HepG2 (cell line): ENCODE results near the gene FUOM. TPM values are rescaled to one million over a fixed set of nuclear protein-coding genes. Genes with fewer than 3 reads are reported as not detected.

ENCODE experiments used
- AGO2 ChIP-seq: fragments of 200-400 bp; formaldehyde crosslinking; optimal IDR thresholded peaks from 2 replicates; pipeline ENCODE3; 2017; ENCODE audit warnings: mild to moderate bottlenecking, low read depth, low read length, moderate library complexity
- AHR ChIP-seq: IDR thresholded peaks from 2 replicates; pipeline ENCODE4 v1.6.1; 2018; ENCODE audit warnings: missing genetic modification reagents, missing compliant biosample characterization
- CBX2 ChIP-seq, 2 experiments: fragments of 200-600 bp in 1 of 2; sonication (generic); formaldehyde crosslinking in 1 of 2; IDR thresholded peaks; 2 replicates each; pipeline versions ENCODE4 v1.7.0 to v1.8.1; 2018 to 2022; ENCODE audit warnings: low read depth in 2 of 2, low read length in 1 of 2, mild to moderate bottlenecking in 1 of 2, missing genetic modification reagents in 1 of 2
- ELF4 ChIP-seq: sonication (generic); formaldehyde crosslinking; IDR thresholded peaks from 2 replicates; pipeline ENCODE4 v1.5.0; 2020; ENCODE audit warnings: missing genetic modification reagents, mild to moderate bottlenecking, moderate library complexity, borderline replicate concordance
- HNF4A ChIP-seq: sonication (generic); formaldehyde crosslinking; IDR thresholded peaks from 2 replicates; pipeline ENCODE4 v1.4.0; 2020; ENCODE audit warnings: missing genetic modification reagents
- HNRNPK ChIP-seq: fragments of 200-400 bp; formaldehyde crosslinking; IDR thresholded peaks from 2 replicates; pipeline ENCODE4 v1.6.1; 2018; ENCODE audit warnings: low read length, low read depth, moderate library complexity, mild to moderate bottlenecking; ENCODE audit not compliant: poor library complexity, severe bottlenecking
- IRF1 ChIP-seq: sonication (generic); formaldehyde crosslinking; IDR thresholded peaks from 2 replicates; pipeline ENCODE4 v1.4.0; 2020; ENCODE audit warnings: low read depth, mild to moderate bottlenecking, missing genetic modification reagents
- MAX ChIP-seq: IDR thresholded peaks from 2 replicates; pipeline ENCODE4 v1.6.1; 2012; ENCODE audit warnings: inconsistent platforms
- MXD3 ChIP-seq: IDR thresholded peaks from 2 replicates; pipeline ENCODE4 v1.6.1; 2016; ENCODE audit warnings: mild to moderate bottlenecking, missing biosample characterization, missing genetic modification reagents
- RBFOX2 ChIP-seq: fragments of 200-400 bp; formaldehyde crosslinking; IDR thresholded peaks from 2 replicates; pipeline ENCODE4 v1.6.1; 2017; ENCODE audit warnings: low read depth, mild to moderate bottlenecking, low read length
- REXO4 ChIP-seq: sonication (generic); formaldehyde crosslinking; IDR thresholded peaks from 2 replicates; pipeline ENCODE4 v1.8.0; 2022; ENCODE audit warnings: missing genetic modification reagents, mild to moderate bottlenecking, borderline replicate concordance
- SMARCC2 ChIP-seq: fragments of 450-650 bp; IDR thresholded peaks from 2 replicates; pipeline ENCODE4 v1.6.1; 2017; ENCODE audit warnings: antibody characterized with exemption, mild to moderate bottlenecking
- SP4 ChIP-seq: sonication (generic); formaldehyde crosslinking; IDR thresholded peaks from 2 replicates; pipeline ENCODE4 v1.8.1; 2023; ENCODE audit warnings: mild to moderate bottlenecking, missing genetic modification reagents
- SRF ChIP-seq: IDR thresholded peaks from 2 replicates; pipeline ENCODE4 v1.6.1; 2011; ENCODE audit warnings: mild to moderate bottlenecking, low read depth, low read length, moderate library complexity
- SRY ChIP-seq: sonication (generic); formaldehyde crosslinking; IDR thresholded peaks from 2 replicates; pipeline ENCODE4 v1.8.0; 2022; ENCODE audit warnings: mild to moderate bottlenecking, missing genetic modification reagents
- TAF15 ChIP-seq: fragments of 200-400 bp; formaldehyde crosslinking; IDR thresholded peaks from one replicate; pipeline ENCODE4 v1.6.1; 2018; ENCODE audit warnings: mild to moderate bottlenecking, low read depth, low read length; ENCODE audit not compliant: poor library complexity, severe bottlenecking
- TFDP2 ChIP-seq: sonication (generic); formaldehyde crosslinking; IDR thresholded peaks from 2 replicates; pipeline ENCODE4 v1.4.0; 2020; ENCODE audit warnings: missing genetic modification reagents
- ZFP41 ChIP-seq: sonication (generic); formaldehyde crosslinking; IDR thresholded peaks from 2 replicates; pipeline ENCODE4 v1.4.0; 2020; ENCODE audit warnings: mild to moderate bottlenecking, missing genetic modification reagents, borderline replicate concordance
- ZFP82 ChIP-seq: sonication (generic); formaldehyde crosslinking; IDR thresholded peaks from 2 replicates; pipeline ENCODE4 v1.5.1; 2020; ENCODE audit warnings: mild to moderate bottlenecking, missing genetic modification reagents, borderline replicate concordance
- ZFP90 ChIP-seq: sonication (generic); formaldehyde crosslinking; IDR thresholded peaks from 2 replicates; pipeline ENCODE4 v1.8.0; 2022; ENCODE audit warnings: missing genetic modification reagents, mild to moderate bottlenecking, inconsistent platforms, borderline replicate concordance
- ZFY ChIP-seq: sonication (generic); formaldehyde crosslinking; IDR thresholded peaks from 2 replicates; pipeline ENCODE4 v1.4.0; 2020; ENCODE audit warnings: missing genetic modification reagents
- ZNF138 ChIP-seq: sonication (generic); formaldehyde crosslinking; IDR thresholded peaks from 2 replicates; pipeline ENCODE4 v1.5.0; 2020; ENCODE audit warnings: mild to moderate bottlenecking, low read depth, missing genetic modification reagents
- ZNF605 ChIP-seq: sonication (generic); formaldehyde crosslinking; IDR thresholded peaks from 2 replicates; pipeline ENCODE4 v1.8.0; 2022; ENCODE audit warnings: mild to moderate bottlenecking, missing genetic modification reagents
- ZNF720 ChIP-seq: sonication (generic); formaldehyde crosslinking; IDR thresholded peaks from 2 replicates; pipeline ENCODE4 v1.4.0; 2020; ENCODE audit warnings: missing genetic modification reagents
- ZNF879 ChIP-seq: sonication (generic); formaldehyde crosslinking; IDR thresholded peaks from 2 replicates; pipeline ENCODE4 v1.8.1; 2023; ENCODE audit warnings: missing genetic modification reagents
- ZNF883 ChIP-seq: sonication (generic); formaldehyde crosslinking; IDR thresholded peaks from 2 replicates; pipeline ENCODE4 v1.5.1; 2020; ENCODE audit warnings: mild to moderate bottlenecking, missing genetic modification reagents; ENCODE audit errors: not compliant biosample characterization
- ZNF891 ChIP-seq: sonication (generic); formaldehyde crosslinking; IDR thresholded peaks from 2 replicates; pipeline ENCODE4 v1.5.0; 2020; ENCODE audit warnings: mild to moderate bottlenecking, missing genetic modification reagents
- ZSCAN21 ChIP-seq: sonication (generic); formaldehyde crosslinking; IDR thresholded peaks from 2 replicates; pipeline ENCODE4 v1.8.0; 2022; ENCODE audit warnings: mild to moderate bottlenecking, missing genetic modification reagents, moderate library complexity, borderline replicate concordance
- polyA plus RNA-seq, 8 experiments: library from polyadenylated mRNA; depleted of rRNA in 3 of 8; stranded (reverse) in 7 of 8; unstranded in 1 of 8; fragments of >200 nt; fragmentation: Illumina TruSeq in 4 of 8; extraction: Trizol in 4 of 8; gene quantifications; 2 replicates each; pipeline versions ENCODE4 v1.2.1 to v1.2.3, GENCODE V29; 2011 to 2016; ENCODE audit warnings: low read depth in 4 of 8, missing spikeins in 1 of 8, mixed read lengths in 1 of 8; ENCODE audit not compliant: insufficient read depth in 1 of 8
- total RNA-seq, 5 experiments: library from RNA; depleted of rRNA; stranded (reverse); fragments of >200 nt; fragmentation: Illumina TruSeq; extraction: Trizol; gene quantifications; 2 replicates each; pipeline ENCODE4 v1.2.3, GENCODE V29; 2016; ENCODE audit warnings: low read depth in 1 of 5

FUOM gene
- total and polyA plus RNA-seq, 2 of the 13 experiments (the other 11 are each of a cell fraction or from before 2014, with no cell fraction given), result 27.5 to 60.4 TPM

- no peak for TF ChIP-seq ZNF883 (CRISPR knock-in tag)
- no peak for TF ChIP-seq MXD3 (CRISPR knock-in tag)
- no peak for TF ChIP-seq SRF
- TF ChIP-seq RBFOX2, result peak; percentile 63; the same call in 1 of the 2 replicates
- no peak for TF ChIP-seq ZNF879 (CRISPR knock-in tag)
- TF ChIP-seq ZNF605, result peak; percentile 39; the same call in 1 of the 2 replicates
- peak; percentile 85 for TF ChIP-seq ZFY (CRISPR knock-in tag)
- TF ChIP-seq TAF15, result no peak
- TF ChIP-seq HNF4A (CRISPR knock-in tag), result peak; percentile 69
- 0 out of 2 replicates have a peak, but pooled peaks have one; percentile 73 for TF ChIP-seq ZSCAN21
- no peak for TF ChIP-seq IRF1 (CRISPR knock-in tag)
- no peak for TF ChIP-seq CBX2 (IDR thresholded peaks at IDR 0.05; ENCODE audit: low read depth, low read length)
- no peak for TF ChIP-seq CBX2 (CRISPR knock-in tag; IDR thresholded peaks at IDR 0.05; ENCODE audit: low read depth)
- peak; percentile 38; the same call in 1 of the 2 replicates for TF ChIP-seq ZFP82 (CRISPR knock-in tag)
- peak; percentile 22; the same call in 1 of the 2 replicates for TF ChIP-seq TFDP2 (CRISPR knock-in tag)
- TF ChIP-seq REXO4 (CRISPR knock-in tag), result no peak
- peak; percentile 12; the same call in 1 of the 2 replicates for TF ChIP-seq SP4 (CRISPR knock-in tag)
- peak; percentile 2; the same call in 1 of the 2 replicates for TF ChIP-seq ZNF138 (CRISPR knock-in tag)
- TF ChIP-seq SRY (CRISPR knock-in tag), result peak; percentile 1; the same call in 1 of the 2 replicates
- peak; percentile 17 for TF ChIP-seq AGO2
- no peak for TF ChIP-seq ZNF720 (CRISPR knock-in tag)
- TF ChIP-seq ZFP90 (CRISPR knock-in tag), result no peak
- 0 out of 2 replicates have a peak, but pooled peaks have one; percentile 19 for TF ChIP-seq AHR (CRISPR knock-in tag)
- TF ChIP-seq ZNF891 (CRISPR knock-in tag), result no peak
- TF ChIP-seq ZFP41 (CRISPR knock-in tag), result no peak
- no peak for TF ChIP-seq SMARCC2
- peak; percentile 65; the same call in 1 of the 2 replicates for TF ChIP-seq MAX
- peak; percentile 12 for TF ChIP-seq HNRNPK
- no peak for TF ChIP-seq ELF4 (CRISPR knock-in tag)
Observed at GRCh38 chr10:133358162-133358924, 524 bp upstream of the FUOM start (continued).
